Activated CD4-positive, alpha-beta T cell treated with anti-CD3 and anti-CD28 coated beads, Interleukin-2, amount 50 U/mL, for 24 hours (primary cell): Measurements from ENCODE around the gene RTP3.

Experiments used
- DNase-seq, 2 donors: peaks; one replicate each; pipeline ENCODE4 v3.0.0-alpha.2; 2020; ENCODE audit warnings: low read depth in 1 of 2, low spot score in 1 of 2

RTP3 gene

GRCh38 chr3:46497556-46498265, at the start of gene RTP3:
Gene RTP3 (plus strand): TSS chr3:46497976. CDS start chr3:46498063, 87 bp downstream.
- DNase-seq = no peak

DNA sequence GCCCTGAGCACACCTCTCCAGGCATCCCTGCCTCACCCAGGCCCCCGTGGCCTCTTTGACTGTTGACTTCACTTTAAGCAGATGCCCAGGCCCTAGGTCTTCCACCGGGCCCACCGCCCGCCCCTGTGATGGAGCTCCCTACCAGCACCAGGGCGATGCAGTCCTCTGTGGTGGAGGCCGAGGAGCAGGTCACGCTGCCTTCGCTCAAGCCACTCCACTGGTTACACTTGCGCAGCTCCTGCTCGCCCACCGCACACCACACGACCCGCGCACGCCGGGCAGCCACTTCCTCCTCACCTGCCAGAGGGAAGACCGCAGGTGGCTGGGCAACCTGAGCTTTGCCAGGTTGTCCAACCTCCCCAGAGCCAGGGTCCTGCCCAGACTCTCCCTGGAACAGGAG, 49.1 kb upstream of the RTP3 start:
- DNase-seq = no peak

DNA sequence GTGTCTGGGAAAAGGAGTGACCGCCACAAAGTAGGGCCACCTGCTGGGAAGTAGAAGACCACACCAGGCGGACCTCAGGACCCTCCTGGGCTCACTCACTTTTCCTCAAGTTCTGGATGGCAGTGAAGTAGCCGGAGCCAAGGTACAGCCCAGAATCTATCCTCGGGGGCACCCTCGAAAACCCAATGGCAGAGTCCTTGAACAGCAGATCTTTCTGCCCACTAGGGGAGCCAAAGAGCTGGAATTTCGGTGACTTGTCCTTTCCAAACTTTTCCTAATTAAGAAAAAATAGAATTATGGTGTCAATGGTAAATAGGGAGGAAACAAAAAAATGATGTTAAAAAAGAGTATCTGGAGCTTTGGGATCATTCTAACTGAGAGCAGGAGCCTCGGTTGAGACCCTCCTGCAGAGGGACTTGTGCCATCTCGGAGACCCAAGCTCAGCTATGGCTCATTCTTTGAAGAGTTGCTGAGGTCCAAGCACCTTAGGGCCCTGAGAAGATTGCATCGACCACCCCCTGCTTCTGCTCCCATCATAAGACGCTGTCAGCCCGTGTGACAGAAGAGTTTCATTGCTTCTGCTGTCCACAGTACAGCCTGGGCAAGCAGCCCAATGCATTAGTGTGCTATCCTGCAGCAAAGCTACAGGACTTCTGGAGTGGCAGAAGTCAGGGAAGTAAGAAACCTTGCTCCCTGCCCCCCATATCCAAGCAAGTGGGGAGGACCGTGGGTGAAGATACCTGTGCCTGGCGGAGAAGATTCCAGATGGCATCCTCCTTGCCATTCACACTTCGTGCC, 47.8 kb upstream of the RTP3 start:
- DNase-seq = no peak

DNA sequence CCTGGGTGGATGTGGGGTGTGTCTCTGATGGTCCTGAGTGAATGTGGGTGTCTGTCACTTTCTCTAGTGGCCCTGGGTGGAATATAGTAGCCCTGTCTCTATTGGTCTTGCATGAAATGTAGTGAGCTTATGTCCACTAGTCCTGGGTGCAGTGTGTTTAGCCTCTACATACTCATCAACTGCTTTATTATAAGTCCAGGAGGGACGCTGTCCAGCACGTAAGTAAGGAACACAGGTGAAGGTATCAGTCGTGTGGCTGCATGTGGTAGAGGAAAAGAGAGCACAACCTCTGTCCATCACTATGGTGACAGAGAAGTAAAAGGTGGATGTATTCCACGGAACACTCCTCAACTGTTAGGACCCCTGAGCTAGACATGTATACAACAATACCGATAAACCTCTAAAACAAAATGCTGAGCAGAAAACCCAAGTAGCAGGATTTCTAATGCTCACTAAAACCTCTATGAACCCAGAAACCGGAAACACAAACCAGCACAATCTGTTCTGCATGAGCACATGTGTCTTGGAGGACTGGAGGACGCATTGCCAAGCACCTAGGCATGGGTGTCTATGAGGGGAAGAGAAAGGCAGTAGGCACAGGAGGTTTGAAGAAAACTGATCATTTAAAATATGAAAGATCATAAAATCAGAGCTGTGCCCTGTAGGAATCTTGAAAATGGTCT, 44.1 kb upstream of the RTP3 start:
- no peak for DNase-seq

GRCh38 chr3:46454209-46454595, 43.6 kb upstream of the RTP3 start:
- DNase-seq = no peak

GRCh38 chr3:46454606-46455005, 43.2 kb upstream of the RTP3 start:
- DNase-seq = no peak

DNA sequence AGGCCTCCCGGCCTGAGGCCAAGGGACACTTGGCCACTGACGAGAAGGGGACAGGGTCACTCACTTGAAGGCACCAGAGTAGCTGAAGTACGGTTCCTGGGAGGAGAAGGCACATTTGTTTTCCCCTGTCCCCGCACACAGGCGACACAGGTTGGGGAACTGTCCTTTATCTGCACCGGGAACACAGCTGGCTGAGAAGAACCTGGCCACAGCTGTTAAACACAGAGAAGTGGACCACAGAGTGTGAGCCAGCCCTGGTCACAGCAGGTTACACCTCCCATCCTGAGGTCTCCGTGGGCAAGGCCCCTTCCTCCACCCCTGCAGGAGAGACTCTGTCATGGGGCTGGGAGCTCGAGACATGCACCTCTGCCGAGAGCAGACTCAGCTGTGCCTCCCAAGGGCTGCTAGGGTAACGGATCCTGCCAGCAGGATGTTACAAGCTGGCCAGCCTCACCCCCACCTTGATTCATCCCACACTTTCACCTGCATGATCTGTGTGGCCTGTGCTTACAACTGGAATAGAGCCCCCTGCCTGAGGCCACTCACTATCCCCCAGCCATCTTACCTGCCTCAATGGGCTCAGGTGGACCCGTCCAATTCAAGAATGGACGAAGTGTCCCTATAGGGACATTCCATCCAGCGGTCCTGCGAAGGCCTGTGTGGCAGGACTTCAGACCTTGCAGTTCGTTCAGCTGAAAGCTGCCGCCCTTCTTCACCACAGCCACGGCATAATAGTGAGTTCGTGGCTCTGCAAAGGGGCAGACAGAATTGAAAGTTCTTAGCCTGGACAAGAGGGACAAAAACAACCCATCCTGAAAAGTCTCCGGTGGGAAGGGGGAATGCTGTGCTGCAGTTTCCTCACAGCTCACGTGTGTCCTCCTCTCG, 42.3 kb upstream of the RTP3 start:
- DNase-seq = no peak

DNA sequence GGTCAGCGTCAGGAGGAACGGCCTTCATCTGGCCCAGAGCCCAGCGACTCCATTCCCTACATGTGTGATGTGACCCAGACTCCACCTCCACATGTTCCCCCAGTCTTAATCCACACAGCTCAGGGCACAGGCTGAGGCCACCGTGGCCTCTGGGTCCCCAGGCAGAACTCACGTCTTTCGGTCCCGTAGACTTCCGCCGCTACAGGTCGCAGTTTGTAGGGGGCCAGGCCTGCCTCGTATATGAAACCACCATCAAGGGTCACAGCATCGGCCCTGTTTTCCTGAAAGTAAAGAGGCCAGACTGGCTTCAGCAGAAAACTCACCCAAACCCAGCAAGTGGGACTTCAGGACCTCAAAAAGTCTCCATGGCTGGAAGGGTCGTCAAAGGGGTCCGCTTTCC, 41.7 kb upstream of the RTP3 start:
- no peak for DNase-seq

DNA sequence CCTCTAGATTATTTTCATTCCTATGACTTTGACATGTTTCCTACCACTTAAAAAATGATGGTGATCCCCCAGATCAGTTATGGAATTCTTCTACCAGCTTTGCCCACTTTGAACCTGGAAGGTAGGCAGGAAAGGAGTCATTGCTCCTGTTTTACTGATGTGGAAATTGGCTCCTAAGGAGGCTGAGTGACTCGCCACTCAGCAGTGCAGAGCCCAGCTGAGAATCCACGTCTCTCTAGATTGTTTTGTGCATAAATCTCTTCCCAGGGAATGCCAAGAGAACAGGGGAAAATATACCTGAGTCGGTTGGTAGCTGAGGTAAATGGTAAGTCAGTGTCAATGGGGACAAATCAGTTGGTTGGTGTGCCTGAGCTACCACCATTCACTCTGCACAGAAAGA, 37.7 kb upstream of the RTP3 start:
- no peak for DNase-seq

DNA sequence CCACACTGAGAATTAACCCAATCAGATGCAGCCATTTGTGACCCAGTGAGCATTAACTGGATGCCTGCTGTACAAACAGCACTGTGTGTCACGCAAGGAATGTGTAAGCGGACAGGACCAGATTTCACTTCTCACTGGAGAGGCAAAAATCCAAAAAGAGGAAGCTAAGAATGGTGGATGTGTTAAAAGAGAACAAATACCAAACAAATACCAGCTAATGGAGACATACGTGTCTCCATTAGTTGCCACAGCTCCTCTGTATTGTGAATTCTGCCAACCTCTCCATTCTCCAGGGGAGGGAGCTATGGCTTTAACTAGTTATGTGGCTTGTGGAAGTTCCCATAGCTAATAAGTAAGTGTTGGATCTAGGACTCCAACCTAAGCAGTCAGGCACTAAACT, 35.7 kb upstream of the RTP3 start:
- DNase-seq = no peak

GRCh38 chr3:46462511-46462910, 35.3 kb upstream of the RTP3 start:
- DNase-seq = no peak

DNA sequence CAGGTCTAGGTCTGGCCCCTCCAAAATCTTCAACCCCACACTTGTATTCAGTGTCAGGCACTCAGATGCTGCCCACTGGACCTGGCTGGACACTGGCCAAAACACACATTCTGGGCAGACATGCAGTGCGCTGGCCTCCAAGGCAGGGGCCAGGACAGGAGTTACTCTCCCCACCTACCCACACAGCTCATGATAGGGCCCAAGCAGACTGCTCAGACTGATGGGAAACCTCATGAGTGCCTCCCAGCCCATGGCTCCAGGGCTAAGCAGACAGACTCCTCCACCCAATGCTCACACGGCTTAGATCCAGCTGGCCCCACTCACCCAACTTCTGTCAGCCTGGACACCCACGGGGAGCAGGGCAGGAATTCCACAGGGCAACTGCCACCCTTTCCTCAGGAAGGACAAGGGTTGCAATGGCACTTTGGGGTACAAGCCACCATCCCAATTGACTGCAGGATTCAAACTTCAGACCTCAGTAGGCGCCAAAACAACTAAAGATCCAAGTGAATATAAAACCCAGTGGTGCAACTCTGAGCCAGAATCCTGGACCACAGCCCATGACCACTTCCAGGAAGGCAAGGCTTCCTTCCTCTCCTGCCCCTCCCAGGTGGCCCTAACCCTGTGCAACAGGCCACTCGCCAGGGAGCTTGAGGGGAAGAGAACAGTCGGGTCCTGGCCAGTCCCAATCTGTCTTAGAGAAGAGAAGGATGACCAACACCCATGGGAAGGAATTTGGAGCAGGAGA, 34.5 kb upstream of the RTP3 start:
- no peak for DNase-seq

GRCh38 chr3:46463868-46464241, 33.9 kb upstream of the RTP3 start:
- no peak for DNase-seq

GRCh38 chr3:46464326-46465195, 33.2 kb upstream of the RTP3 start, which contains the start of gene LTF:
Gene LTF (minus strand): TSS chr3:46464905. CDS start chr3:46464867, 38 bp downstream.
- no peak for DNase-seq

DNA sequence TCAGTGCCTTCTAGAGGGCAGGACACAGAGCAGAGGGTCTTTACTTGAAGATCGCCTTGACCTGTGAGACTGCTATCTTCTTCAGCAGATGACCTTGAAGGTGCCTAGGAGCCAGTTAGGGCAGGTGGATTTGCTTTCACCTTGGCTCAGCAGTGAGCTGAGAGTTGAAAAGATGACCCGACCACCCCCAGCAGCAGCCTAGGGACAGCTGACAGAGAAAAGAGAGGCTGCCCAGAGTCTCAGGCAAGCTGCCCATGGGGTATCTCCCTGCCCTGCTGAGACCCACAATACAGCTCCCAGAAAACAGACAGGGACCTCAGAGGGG, 32.6 kb upstream of the RTP3 start:
- no peak for DNase-seq

DNA sequence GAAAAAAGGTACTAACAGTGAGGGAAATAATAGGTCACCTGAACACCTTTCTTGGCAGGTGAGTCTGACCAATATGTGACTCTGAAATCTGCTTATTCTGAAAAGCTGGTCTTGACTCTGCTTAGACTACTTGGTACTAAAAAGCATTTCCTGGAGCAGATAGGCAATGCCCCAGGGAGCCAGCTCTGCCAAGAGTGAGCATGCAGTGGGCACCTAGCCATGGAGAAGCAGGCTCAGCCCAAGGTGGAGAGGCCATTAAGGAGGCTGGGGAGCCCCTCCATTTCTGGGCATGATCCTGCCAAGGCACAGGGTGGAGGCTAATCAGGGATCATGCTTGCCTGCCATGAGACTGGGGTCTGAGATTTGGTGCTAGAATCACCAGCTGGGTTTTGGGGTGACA, 31.5 kb upstream of the RTP3 start:
- DNase-seq = no peak

GRCh38 chr3:46466871-46467403, 30.8 kb upstream of the RTP3 start:
- DNase-seq = no peak

DNA sequence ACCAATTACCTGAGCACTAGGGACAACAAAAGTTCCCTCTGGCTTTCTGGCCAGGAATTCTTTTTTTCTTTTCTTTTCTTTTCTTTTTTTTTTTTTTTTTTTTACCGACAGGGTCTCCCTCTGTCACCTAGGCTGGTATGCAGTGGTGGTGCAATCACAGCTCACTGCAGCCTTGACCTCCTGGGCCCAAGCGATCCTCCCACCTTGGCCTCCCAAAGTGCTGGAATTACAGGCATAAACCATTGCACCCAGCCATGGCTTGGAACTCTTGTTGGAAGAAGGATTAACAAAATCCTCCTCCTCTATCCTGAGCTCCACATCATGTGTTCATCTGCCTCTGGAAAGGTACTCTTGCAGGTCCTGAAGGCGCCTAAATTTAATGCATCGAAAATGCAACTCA, 30.2 kb upstream of the RTP3 start:
- no peak for DNase-seq
